ENCODE data around the gene CPED1.
"Not testable (repeated sequence)": the region's sequence is repeated elsewhere in the genome, so short reads cannot be mapped to it uniquely, and the experiment has no call there.

Gene CPED1

DNA sequence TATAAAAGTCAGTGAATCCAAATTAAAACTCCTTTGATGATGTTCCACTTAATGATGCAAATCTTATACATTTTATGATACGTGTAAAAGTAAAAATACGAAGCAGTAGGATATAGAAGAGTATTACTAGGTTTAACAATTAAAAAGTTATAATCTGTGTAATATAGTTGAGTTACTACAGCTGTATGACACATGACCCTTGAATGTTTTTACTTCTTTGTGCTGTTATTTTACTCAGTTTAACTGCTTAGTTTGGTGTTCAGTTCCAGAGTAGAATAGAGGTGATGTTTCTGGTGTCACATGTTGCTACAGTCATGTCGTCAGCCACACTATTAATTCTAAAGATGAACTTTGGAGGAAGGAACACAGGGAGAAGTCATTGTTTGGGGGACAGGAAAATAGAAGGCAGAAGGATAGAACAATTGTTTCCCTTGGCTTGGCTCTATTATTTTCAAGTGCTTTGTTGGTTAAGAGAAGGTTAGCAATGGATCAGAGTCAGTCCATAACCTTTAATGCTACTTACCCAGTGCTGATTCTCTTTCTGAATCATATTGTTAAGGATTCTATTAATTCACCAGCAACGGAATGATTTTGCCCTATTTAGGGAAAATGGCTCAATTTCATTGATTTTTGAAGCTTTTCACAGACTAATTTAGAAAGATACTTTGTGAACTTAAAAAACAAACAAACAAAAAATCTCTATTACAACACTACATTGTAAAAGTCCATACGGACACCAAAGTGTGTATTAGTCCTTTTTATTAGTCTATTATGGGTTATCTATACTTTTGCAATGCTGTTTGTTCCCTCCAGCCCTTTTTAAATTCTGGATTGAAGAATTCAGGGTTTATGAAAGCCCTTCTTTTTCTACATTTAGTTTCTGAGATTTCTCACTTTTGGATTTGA lies 73.4 kb downstream of the CPED1 start:
- Histone ChIP-seq H3K27me3 (replicated peaks in 2 of 5; ENCODE audit: control insufficient read depth in 4 of 5, insufficient read depth in 5 of 5, low read length in 4 of 5) (no peaks in the 10 kb centered on the region), H3K4me3 (ENCODE audit: control insufficient read depth in 1 of 7, extremely low read depth in 1 of 7, insufficient read depth in 4 of 7, low read depth in 2 of 7, low read length in 6 of 7) (no peak overlapping the region), H3K4me1 (ENCODE audit: control extremely low read depth in 1 of 4, control insufficient read depth in 4 of 4, insufficient read depth in 4 of 4, low read length in 3 of 4) (no peaks in the 10 kb centered on the region), H3K9me3 (ENCODE audit: control extremely low read depth in 1 of 5, control insufficient read depth in 4 of 5, insufficient read depth in 2 of 5, low read depth in 1 of 5, low read length in 4 of 5) (no peaks in the 10 kb centered on the region), H3K27ac (ENCODE audit: insufficient read depth in 1 of 2, low read depth in 1 of 2, low read length in 2 of 2, poor library complexity in 1 of 2, severe bottlenecking in 2 of 2) (no peak overlapping the region), H3K36me3 (ENCODE audit: control insufficient read depth in 4 of 4, insufficient read depth in 4 of 4, low read length in 3 of 4) (peaks cover 0 to 4% (median 0%) of the 10 kb centered on the region in 4 experiments)
- DNase-seq: no peak
- ChIA-PET POLR2A (no interaction called here), CTCF (interaction anchor here (0.7 to 1.4 kb wide), 2 partner anchors 13 to 73 kb away, joined by 3 read pairs; partner anchors contain the start of gene CPED1)
- WGBS (ENCODE audit: insufficient coverage): 93% methylated on average over 2 of the region's 5 CpGs

DNA sequence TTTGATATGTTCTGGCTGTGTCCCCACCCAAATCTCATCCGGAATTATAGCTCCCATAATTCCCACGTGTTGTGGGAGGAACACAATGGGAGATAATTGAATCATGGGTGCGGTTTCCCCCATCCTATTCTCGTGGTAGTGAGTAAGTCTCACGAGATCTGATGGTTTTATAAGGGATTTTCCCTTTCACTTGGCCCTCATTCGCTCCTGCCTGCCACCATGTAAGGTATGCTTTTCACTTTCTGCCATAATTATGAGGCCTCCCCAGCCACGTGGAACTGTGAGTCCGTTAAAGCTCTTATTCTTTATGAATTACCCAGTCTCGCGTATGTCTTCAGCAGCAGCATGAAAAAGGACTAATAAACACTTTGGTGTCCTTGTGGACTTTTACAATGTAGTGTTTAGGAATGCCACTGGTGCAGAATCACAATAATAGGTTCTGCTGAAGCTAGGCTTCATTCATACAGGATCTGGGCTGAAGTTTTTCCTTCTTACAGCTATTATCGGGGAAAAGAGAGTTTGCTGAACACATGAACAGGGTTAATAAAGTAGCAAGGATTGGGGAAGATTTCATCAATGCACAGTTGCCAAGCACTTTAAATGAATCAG lies 74.3 kb downstream of the CPED1 start:
- no peak for DNase-seq
- CTCF ChIA-PET: interaction anchor here (0.7 to 1.7 kb wide), 3 partner anchors 13 to 75 kb away, joined by 3 to 9 read pairs (median 4); partner anchors contain the start of gene CPED1
- 80% methylated on average over 5 of the region's 11 CpGs for WGBS (ENCODE audit: insufficient coverage)
- POLR2A ChIA-PET: no interaction called here
- H3K9me3 ChIP-seq (ENCODE audit: control extremely low read depth in 1 of 5, control insufficient read depth in 4 of 5, insufficient read depth in 2 of 5, low read depth in 1 of 5, low read length in 4 of 5): no peaks in the 10 kb centered on the region
- H3K4me1 ChIP-seq (ENCODE audit: control extremely low read depth in 1 of 4, control insufficient read depth in 4 of 4, insufficient read depth in 4 of 4, low read length in 3 of 4): no peaks in the 10 kb centered on the region
- no peak overlapping the region for H3K4me3 ChIP-seq (ENCODE audit: control insufficient read depth in 1 of 7, extremely low read depth in 1 of 7, insufficient read depth in 4 of 7, low read depth in 2 of 7, low read length in 6 of 7)
- no peaks in the 10 kb centered on the region for H3K27me3 ChIP-seq (replicated peaks in 2 of 5; ENCODE audit: control insufficient read depth in 4 of 5, insufficient read depth in 5 of 5, low read length in 4 of 5)
- peaks cover 0 to 4% (median 0%) of the 10 kb centered on the region in 4 experiments for H3K36me3 ChIP-seq (ENCODE audit: control insufficient read depth in 4 of 4, insufficient read depth in 4 of 4, low read length in 3 of 4)
- H3K27ac ChIP-seq (ENCODE audit: insufficient read depth in 1 of 2, low read depth in 1 of 2, low read length in 2 of 2, poor library complexity in 1 of 2, severe bottlenecking in 2 of 2): no peak overlapping the region

DNA sequence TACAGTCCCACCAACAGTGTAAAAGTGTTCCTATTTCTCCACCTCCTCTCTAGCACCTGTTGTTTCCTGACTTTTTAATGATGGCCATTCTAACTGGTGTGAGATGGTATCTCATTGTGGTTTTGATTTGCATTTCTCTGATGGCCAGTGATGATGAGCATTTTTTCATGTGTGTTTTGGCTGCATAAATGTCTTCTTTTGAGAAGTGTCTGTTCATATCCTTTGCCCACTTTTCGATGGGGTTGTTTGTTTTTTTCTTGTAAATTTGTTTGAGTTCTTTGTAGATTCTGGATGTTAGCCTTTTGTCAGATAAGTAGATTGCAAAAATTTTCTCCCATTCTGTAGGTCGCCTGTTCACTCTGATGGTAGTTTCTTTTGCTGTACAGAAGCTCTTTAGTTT lies 79.2 kb downstream of the CPED1 start:
- H3K4me1 ChIP-seq (ENCODE audit: control extremely low read depth in 1 of 4, control insufficient read depth in 4 of 4, insufficient read depth in 4 of 4, low read length in 3 of 4); DNase-seq; POLR2A ChIA-PET; H3K9me3 ChIP-seq (ENCODE audit: control extremely low read depth in 1 of 5, control insufficient read depth in 4 of 5, insufficient read depth in 2 of 5, low read depth in 1 of 5, low read length in 4 of 5); CTCF ChIA-PET; H3K27me3 ChIP-seq (replicated peaks in 2 of 5; ENCODE audit: control insufficient read depth in 4 of 5, insufficient read depth in 5 of 5, low read length in 4 of 5); H3K4me3 ChIP-seq (ENCODE audit: control insufficient read depth in 1 of 7, extremely low read depth in 1 of 7, insufficient read depth in 4 of 7, low read depth in 2 of 7, low read length in 6 of 7); H3K36me3 ChIP-seq (ENCODE audit: control insufficient read depth in 4 of 4, insufficient read depth in 4 of 4, low read length in 3 of 4); H3K27ac ChIP-seq (ENCODE audit: insufficient read depth in 1 of 2, low read depth in 1 of 2, low read length in 2 of 2, poor library complexity in 1 of 2, severe bottlenecking in 2 of 2): not testable (repeated sequence)
- no CpG with 5 or more reads among the region's 2 CpGs for WGBS (ENCODE audit: insufficient coverage)

DNA sequence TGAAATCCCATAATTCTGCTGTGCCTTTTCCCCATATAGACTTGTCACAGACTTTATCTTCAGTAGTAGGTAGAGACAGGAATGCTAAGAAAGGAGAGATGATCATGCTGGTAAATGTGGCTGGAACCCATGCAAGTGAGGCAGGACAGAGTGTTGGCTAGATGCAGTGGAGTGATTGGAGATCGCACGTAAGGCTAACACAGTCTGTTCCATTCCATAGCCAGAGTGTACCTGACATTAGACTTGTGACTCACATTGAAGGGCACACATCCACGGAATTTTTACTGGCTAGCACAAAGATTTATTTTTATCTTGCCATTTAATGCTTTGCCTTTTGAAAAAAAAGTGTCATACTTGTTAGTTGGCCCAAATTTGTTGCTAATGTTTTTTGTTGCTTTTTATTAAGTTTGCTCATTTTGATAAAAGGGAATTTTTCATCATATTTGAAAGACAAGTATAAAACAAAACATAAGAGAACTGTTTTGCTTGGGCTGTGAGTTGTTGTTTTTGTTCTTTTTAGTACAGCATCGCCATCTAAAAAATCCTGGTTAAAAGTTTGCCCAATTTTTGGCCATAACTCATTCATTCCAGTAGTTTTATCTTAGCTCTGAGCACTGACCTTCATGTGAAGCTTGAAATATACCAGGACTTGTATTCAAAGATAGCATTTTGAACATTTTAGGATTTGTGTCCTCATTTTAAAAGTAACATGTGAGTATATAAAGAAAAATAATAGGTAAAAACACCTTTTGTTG lies 81.0 kb downstream of the CPED1 start:
- ChIA-PET CTCF (interaction anchor here (1.0 kb wide), 1 partner anchor 83 kb away, joined by 4 read pairs; no protein-coding TSS in a partner anchor), POLR2A (no interaction called here)
- no peak for DNase-seq
- no peaks in the 10 kb centered on the region for H3K9me3 ChIP-seq (ENCODE audit: control extremely low read depth in 1 of 5, control insufficient read depth in 4 of 5, insufficient read depth in 2 of 5, low read depth in 1 of 5, low read length in 4 of 5)
- H3K27ac ChIP-seq (ENCODE audit: insufficient read depth in 1 of 2, low read depth in 1 of 2, low read length in 2 of 2, poor library complexity in 1 of 2, severe bottlenecking in 2 of 2): no peak overlapping the region
- peaks cover 0 to 4% (median 0%) of the 10 kb centered on the region in 4 experiments for H3K36me3 ChIP-seq (ENCODE audit: control insufficient read depth in 4 of 4, insufficient read depth in 4 of 4, low read length in 3 of 4)
- no peaks in the 10 kb centered on the region for H3K4me1 ChIP-seq (ENCODE audit: control extremely low read depth in 1 of 4, control insufficient read depth in 4 of 4, insufficient read depth in 4 of 4, low read length in 3 of 4)
- H3K27me3 ChIP-seq (replicated peaks in 2 of 5; ENCODE audit: control insufficient read depth in 4 of 5, insufficient read depth in 5 of 5, low read length in 4 of 5): no peaks in the 10 kb centered on the region
- 90% methylated on average over 3 of the region's 4 CpGs for WGBS (ENCODE audit: insufficient coverage)
- H3K4me3 ChIP-seq (ENCODE audit: control insufficient read depth in 1 of 7, extremely low read depth in 1 of 7, insufficient read depth in 4 of 7, low read depth in 2 of 7, low read length in 6 of 7): no peak overlapping the region

DNA sequence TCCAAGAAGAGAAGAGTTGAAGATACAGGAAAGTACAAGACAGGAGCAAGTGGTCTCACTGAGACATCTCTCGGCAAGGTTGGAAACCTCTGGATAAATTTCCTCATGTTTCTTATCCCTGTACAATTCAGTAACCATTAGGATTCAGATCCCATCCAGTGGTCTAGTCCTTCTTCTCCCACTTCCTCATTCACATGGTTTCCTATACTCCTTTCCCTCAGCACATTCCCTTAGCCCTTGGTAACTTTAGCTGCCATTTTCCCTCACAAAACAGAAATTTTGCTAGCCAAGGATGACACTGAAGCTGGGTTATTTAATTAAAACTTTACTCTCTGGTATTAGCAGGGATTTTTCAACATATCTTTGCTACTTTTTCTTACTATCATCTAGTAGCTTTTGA lies 82.6 kb downstream of the CPED1 start:
- DNase-seq: no peak
- 100% methylated on average over 1 of the region's 1 CpG for WGBS (ENCODE audit: insufficient coverage)
- ChIA-PET CTCF (interaction anchor here (1.1 to 1.8 kb wide), 3 partner anchors 11 to 84 kb away, joined by 3 to 6 read pairs (median 5); partner anchors contain the start of gene CPED1), POLR2A (no interaction called here)
- no peaks in the 10 kb centered on the region for H3K4me1 ChIP-seq (ENCODE audit: control extremely low read depth in 1 of 4, control insufficient read depth in 4 of 4, insufficient read depth in 4 of 4, low read length in 3 of 4)
- H3K4me3 ChIP-seq (ENCODE audit: control insufficient read depth in 1 of 7, extremely low read depth in 1 of 7, insufficient read depth in 4 of 7, low read depth in 2 of 7, low read length in 6 of 7): no peak overlapping the region
- H3K9me3 ChIP-seq (ENCODE audit: control extremely low read depth in 1 of 5, control insufficient read depth in 4 of 5, insufficient read depth in 2 of 5, low read depth in 1 of 5, low read length in 4 of 5): no peaks in the 10 kb centered on the region
- peaks cover 0 to 4% (median 0%) of the 10 kb centered on the region in 4 experiments for H3K36me3 ChIP-seq (ENCODE audit: control insufficient read depth in 4 of 4, insufficient read depth in 4 of 4, low read length in 3 of 4)
- no peaks in the 10 kb centered on the region for H3K27me3 ChIP-seq (replicated peaks in 2 of 5; ENCODE audit: control insufficient read depth in 4 of 5, insufficient read depth in 5 of 5, low read length in 4 of 5)
- no peak overlapping the region for H3K27ac ChIP-seq (ENCODE audit: insufficient read depth in 1 of 2, low read depth in 1 of 2, low read length in 2 of 2, poor library complexity in 1 of 2, severe bottlenecking in 2 of 2)

DNA sequence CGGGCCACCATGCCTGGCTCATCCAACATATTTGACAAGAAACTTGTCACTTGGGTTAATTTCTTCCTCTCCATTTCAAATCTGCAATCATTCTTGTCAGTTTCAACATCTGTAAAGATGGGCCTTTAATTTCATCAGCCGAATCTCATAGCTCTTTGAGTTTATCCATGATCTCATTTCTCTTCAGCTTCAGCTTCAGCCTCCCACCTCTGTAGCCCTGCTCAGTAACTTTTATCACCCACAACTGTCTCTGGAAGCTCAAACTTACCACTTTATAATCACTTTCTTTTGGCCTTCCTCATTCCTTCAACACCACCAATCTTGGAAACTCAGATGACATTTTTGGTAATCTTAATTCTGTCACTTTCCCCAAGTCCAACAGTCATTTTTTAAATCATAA lies 83.2 kb downstream of the CPED1 start:
- no peak for DNase-seq
- Histone ChIP-seq H3K4me3 (ENCODE audit: control insufficient read depth in 1 of 7, extremely low read depth in 1 of 7, insufficient read depth in 4 of 7, low read depth in 2 of 7, low read length in 6 of 7) (no peak overlapping the region), H3K36me3 (ENCODE audit: control insufficient read depth in 4 of 4, insufficient read depth in 4 of 4, low read length in 3 of 4) (peaks cover 0 to 2% (median 0%) of the 10 kb centered on the region in 4 experiments), H3K27ac (ENCODE audit: insufficient read depth in 1 of 2, low read depth in 1 of 2, low read length in 2 of 2, poor library complexity in 1 of 2, severe bottlenecking in 2 of 2) (no peak overlapping the region), H3K4me1 (ENCODE audit: control extremely low read depth in 1 of 4, control insufficient read depth in 4 of 4, insufficient read depth in 4 of 4, low read length in 3 of 4) (peaks cover 0 to 3% (median 0%) of the 10 kb centered on the region in 4 experiments), H3K27me3 (replicated peaks in 2 of 5; ENCODE audit: control insufficient read depth in 4 of 5, insufficient read depth in 5 of 5, low read length in 4 of 5) (no peaks in the 10 kb centered on the region), H3K9me3 (ENCODE audit: control extremely low read depth in 1 of 5, control insufficient read depth in 4 of 5, insufficient read depth in 2 of 5, low read depth in 1 of 5, low read length in 4 of 5) (no peaks in the 10 kb centered on the region)
- ChIA-PET CTCF (interaction anchor here (1.0 to 1.8 kb wide), 3 partner anchors 10 to 85 kb away, joined by 3 to 6 read pairs (median 5); no protein-coding TSS in a partner anchor), POLR2A (no interaction called here)
- WGBS (ENCODE audit: insufficient coverage): 94% methylated on average over 2 of the region's 2 CpGs
